Stimulated activated CD4-positive, alpha-beta T cell treated with anti-CD3 and anti-CD28 coated beads, Interleukin-2, amount 100 ng/mL, for 48 hours (primary cell): ENCODE measurements around the gene ADGRL1.
"Not testable (repeated sequence)": the region's sequence is repeated elsewhere in the genome, so short reads cannot be mapped to it uniquely, and the experiment has no call there.

Experiments
- DNase-seq, 2 donors: peaks; one replicate each; pipeline ENCODE4 v3.0.0-alpha.2; 2020

The ADGRL1 gene

GRCh38 chr19:14186684-14187083 is 19.3 kb downstream of the ADGRL1 start:
- not testable (repeated sequence) for DNase-seq

GRCh38 chr19:14185691-14186090 is 20.3 kb downstream of the ADGRL1 start:
- not testable (repeated sequence) for DNase-seq

GRCh38 chr19:14185158-14185557 is 20.8 kb downstream of the ADGRL1 start:
- no peak for DNase-seq

GRCh38 chr19:14183741-14184350 is 22.1 kb downstream of the ADGRL1 start:
- DNase-seq, result no peak

- no peak for DNase-seq
These were observed 23.5 kb downstream of the ADGRL1 start for GRCh38 chr19:14182476-14182875.

GRCh38 chr19:14181906-14182305 is 24.1 kb downstream of the ADGRL1 start:
- no peak for DNase-seq

GRCh38 chr19:14181199-14181598 is 24.8 kb downstream of the ADGRL1 start:
- not testable (repeated sequence) for DNase-seq

- no peak for DNase-seq
These were observed 28.4 kb downstream of the ADGRL1 start for GRCh38 chr19:14177496-14178074.

- DNase-seq, result no peak
These were observed 30.6 kb downstream of the ADGRL1 start for GRCh38 chr19:14175351-14175792.

GRCh38 chr19:14174883-14175282 is 31.1 kb downstream of the ADGRL1 start:
- DNase-seq, result no peak

- DNase-seq, result no peak
These were observed 37.0 kb downstream of the ADGRL1 start for GRCh38 chr19:14168993-14169392.

GRCh38 chr19:14168259-14168972 is 37.6 kb downstream of the ADGRL1 start:
- DNase-seq, result no peak

- no peak for DNase-seq
These were observed 38.3 kb downstream of the ADGRL1 start for GRCh38 chr19:14167576-14168138.

GRCh38 chr19:14166999-14167575 is 38.9 kb downstream of the ADGRL1 start:
- no peak for DNase-seq

- no peak for DNase-seq
These were observed 39.8 kb downstream of the ADGRL1 start for GRCh38 chr19:14165990-14166830.

GRCh38 chr19:14164724-14165493 is 41.1 kb downstream of the ADGRL1 start:
- no peak for DNase-seq

- no peak for DNase-seq
These were observed 41.9 kb downstream of the ADGRL1 start for GRCh38 chr19:14164082-14164481.

- DNase-seq, result no peak
These were observed 43.1 kb downstream of the ADGRL1 start for GRCh38 chr19:14162871-14163297.

- no peak for DNase-seq
These were observed 44.7 kb downstream of the ADGRL1 start for GRCh38 chr19:14161305-14161704.

GRCh38 chr19:14160017-14160703 is 45.8 kb downstream of the ADGRL1 start:
- no peak for DNase-seq

GRCh38 chr19:14159059-14159458 is 46.9 kb downstream of the ADGRL1 start:
- DNase-seq, result no peak
